GM19351 (cell line): ENCODE data around the gene CDH23.

ENCODE experiments used
- ATAC-seq: cut with Tn5 transposase; IDR thresholded peaks from one replicate; pipeline ENCODE4 v1.9.1; 2021; ENCODE audit warnings: mild to moderate bottlenecking, moderate library complexity; ENCODE audit not compliant: unreplicated experiment

Gene CDH23

GRCh38 chr10:71554671-71555070, 158.0 kb downstream of the CDH23 start:
- ATAC-seq: no peak

GRCh38 chr10:71555087-71555723, 158.5 kb downstream of the CDH23 start:
- no peak for ATAC-seq

- ATAC-seq: no peak
These were observed 159.0 kb downstream of the CDH23 start for GRCh38 chr10:71555724-71556119.

- no peak for ATAC-seq
These were observed 162.3 kb downstream of the CDH23 start for GRCh38 chr10:71558991-71559390.

GRCh38 chr10:71561003-71561574, 164.4 kb downstream of the CDH23 start:
- ATAC-seq: no peak

- ATAC-seq: no peak
These were observed 165.5 kb downstream of the CDH23 start for GRCh38 chr10:71562181-71562580.

- no peak for ATAC-seq
These were observed 166.2 kb downstream of the CDH23 start for GRCh38 chr10:71562904-71563303.

- ATAC-seq: no peak
These were observed 167.6 kb downstream of the CDH23 start for GRCh38 chr10:71564194-71564820.

GRCh38 chr10:71565284-71566000, 168.7 kb downstream of the CDH23 start:
- ATAC-seq: no peak

- ATAC-seq: no peak
These were observed 170.3 kb downstream of the CDH23 start for GRCh38 chr10:71567006-71567405.

- no peak for ATAC-seq
These were observed 172.3 kb downstream of the CDH23 start for GRCh38 chr10:71568896-71569492.

GRCh38 chr10:71569775-71570588, 173.3 kb downstream of the CDH23 start:
- ATAC-seq: no peak

- ATAC-seq: no peak
These were observed 174.9 kb downstream of the CDH23 start for GRCh38 chr10:71571460-71572175.

GRCh38 chr10:71572962-71573361, 176.2 kb downstream of the CDH23 start:
- no peak for ATAC-seq

GRCh38 chr10:71573562-71574518, 177.1 kb downstream of the CDH23 start:
- ATAC-seq: no peak

- no peak for ATAC-seq
These were observed 178.7 kb downstream of the CDH23 start for GRCh38 chr10:71575451-71575850.

GRCh38 chr10:71575934-71576801, 179.4 kb downstream of the CDH23 start:
- ATAC-seq: no peak

- ATAC-seq: no peak
These were observed 180.1 kb downstream of the CDH23 start for GRCh38 chr10:71576842-71577241.
